SK-N-MC (cell line): ENCODE data around the gene FRMD3.
A peak's percentile ranks its signal among the peaks of the same experiment; 100 is the strongest.

Source experiments
- DNase-seq: peaks from one replicate; pipeline ENCODE4 v3.0.0-alpha.2; 2011; ENCODE audit warnings: low read depth, low spot score
- H3K27ac ChIP-seq: fragments of 200-600 bp; sonication (generic); 2 replicates; pipeline ENCODE4 v1.5.1; 2016; ENCODE audit warnings: mixed run types
- H3K36me3 ChIP-seq: fragments of 200-600 bp; sonication (generic); 2 replicates; pipeline ENCODE4 v1.6.1; 2017; ENCODE audit warnings: antibody characterized with exemption, low read length, mixed read lengths; ENCODE audit not compliant: insufficient read depth
- H3K4me3 ChIP-seq: fragments of 200-600 bp; sonication (generic); 2 replicates; pipeline ENCODE4 v1.5.1; 2016
- H3K9ac ChIP-seq: fragments of 200-600 bp; sonication (generic); 2 replicates; pipeline ENCODE4 v1.8.0; 2017; ENCODE audit warnings: mixed run types, mixed read lengths; ENCODE audit not compliant: insufficient read length
- H3K9me3 ChIP-seq: fragments of 200-600 bp; sonication (generic); 2 replicates; pipeline ENCODE4 v1.6.1; 2017; ENCODE audit warnings: low read depth, mild to moderate bottlenecking, antibody characterized with exemption, low read length, moderate library complexity, mixed read lengths
- EZH2 ChIP-seq: fragments of 200-600 bp; sonication (generic); IDR thresholded peaks from one replicate; pipeline ENCODE4 v1.6.1; 2017; ENCODE audit warnings: antibody characterized with exemption
- FOXP2 ChIP-seq: optimal IDR thresholded peaks from 2 replicates; pipeline ENCODE3; 2011; ENCODE audit warnings: mild to moderate bottlenecking, moderate library complexity; ENCODE audit not compliant: insufficient read depth; ENCODE audit errors: extremely low read length, control extremely low read depth
- POLR2AphosphoS5 ChIP-seq: IDR thresholded peaks from 2 replicates; pipeline ENCODE4 v1.6.1; 2012; ENCODE audit warnings: mild to moderate bottlenecking, low read depth, low read length, borderline replicate concordance

The FRMD3 gene

DNA sequence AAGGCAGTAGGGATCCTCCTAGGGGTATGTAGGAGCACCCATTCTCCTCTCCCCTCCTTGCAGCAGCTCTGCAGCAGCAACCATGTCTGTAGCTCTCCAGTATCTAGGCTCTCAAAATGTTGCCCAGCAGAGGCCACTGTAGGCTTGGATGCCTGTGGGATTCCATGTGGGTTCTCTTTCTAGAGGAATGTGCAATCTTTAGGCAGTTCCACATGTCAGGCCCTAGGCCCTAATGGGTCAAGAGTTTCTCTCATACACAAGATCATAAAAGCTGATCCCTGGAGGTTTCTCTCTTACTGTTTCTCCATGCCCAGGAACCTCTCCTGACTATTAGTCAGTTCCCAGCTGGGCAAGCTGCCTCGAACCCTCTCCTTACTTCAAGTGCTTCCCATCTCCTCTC lies 215.8 kb downstream of the FRMD3 start:
- H3K4me3 ChIP-seq = no peak overlapping the region
- DNase-seq = no peak
- TF ChIP-seq EZH2 = no peak
- no peak for TF ChIP-seq FOXP2
- no peak for TF ChIP-seq POLR2AphosphoS5

GRCh38 chr9:83317244-83317643 lies 221.0 kb downstream of the FRMD3 start:
- no peak for TF ChIP-seq EZH2
- TF ChIP-seq FOXP2 = no peak
- TF ChIP-seq POLR2AphosphoS5 = no peak
- H3K36me3 ChIP-seq = no peaks in the 10 kb centered on the region
- no peaks in the 10 kb centered on the region for H3K9me3 ChIP-seq
- H3K4me3 ChIP-seq = no peak overlapping the region
- no peak overlapping the region for H3K27ac ChIP-seq
- DNase-seq = no peak
- H3K9ac ChIP-seq = no peak overlapping the region

More for the DNA sequence above, 215.8 kb downstream of the FRMD3 start:
- H3K9me3 ChIP-seq = no peaks in the 10 kb centered on the region
- no peaks in the 10 kb centered on the region for H3K36me3 ChIP-seq
- no peak overlapping the region for H3K27ac ChIP-seq
- no peak overlapping the region for H3K9ac ChIP-seq

GRCh38 chr9:83315649-83316048 lies 222.6 kb downstream of the FRMD3 start:
- no peaks in the 10 kb centered on the region for H3K9me3 ChIP-seq
- TF ChIP-seq POLR2AphosphoS5 = no peak
- TF ChIP-seq EZH2 = no peak
- TF ChIP-seq FOXP2 = no peak
- no peak overlapping the region for H3K9ac ChIP-seq
- H3K4me3 ChIP-seq = no peak overlapping the region
- no peak overlapping the region for H3K27ac ChIP-seq
- H3K36me3 ChIP-seq = no peaks in the 10 kb centered on the region
- DNase-seq = no peak

- no peaks in the 10 kb centered on the region for H3K9me3 ChIP-seq
- TF ChIP-seq EZH2 (no peak), POLR2AphosphoS5 (no peak), FOXP2 (no peak)
- H3K36me3 ChIP-seq = no peaks in the 10 kb centered on the region
- H3K4me3 ChIP-seq = no peak overlapping the region
- H3K27ac ChIP-seq = no peak overlapping the region
- DNase-seq = no peak
- no peak overlapping the region for H3K9ac ChIP-seq
Measured at GRCh38 chr9:83313781-83314180, 224.4 kb downstream of the FRMD3 start.

- Histone ChIP-seq H3K27ac (no peak overlapping the region), H3K36me3 (no peaks in the 10 kb centered on the region), H3K9me3 (no peaks in the 10 kb centered on the region), H3K9ac (no peak overlapping the region), H3K4me3 (no peak overlapping the region)
- no peak for DNase-seq
- no peak for TF ChIP-seq POLR2AphosphoS5
- TF ChIP-seq FOXP2 = no peak
- no peak for TF ChIP-seq EZH2
Measured at GRCh38 chr9:83312537-83312936, 225.7 kb downstream of the FRMD3 start.

- no peaks in the 10 kb centered on the region for H3K36me3 ChIP-seq
- no peak for DNase-seq
- H3K9ac ChIP-seq = no peak overlapping the region
- no peak for TF ChIP-seq EZH2
- no peak for TF ChIP-seq POLR2AphosphoS5
- TF ChIP-seq FOXP2 = no peak
- no peak overlapping the region for H3K27ac ChIP-seq
- no peaks in the 10 kb centered on the region for H3K9me3 ChIP-seq
- H3K4me3 ChIP-seq = no peak overlapping the region
Measured at GRCh38 chr9:83307066-83307724, 231.0 kb downstream of the FRMD3 start.

GRCh38 chr9:83304686-83305085 lies 233.5 kb downstream of the FRMD3 start:
- DNase-seq = no peak
- no peaks in the 10 kb centered on the region for H3K9me3 ChIP-seq
- H3K9ac ChIP-seq = no peak overlapping the region
- H3K36me3 ChIP-seq = no peaks in the 10 kb centered on the region
- TF ChIP-seq FOXP2 (peak; percentile 44), EZH2 (no peak)
- peak overlapping the region; percentile 50 for H3K4me3 ChIP-seq
- no peak overlapping the region for H3K27ac ChIP-seq

GRCh38 chr9:83299571-83299970 lies 238.6 kb downstream of the FRMD3 start:
- H3K9me3 ChIP-seq = no peaks in the 10 kb centered on the region
- H3K9ac ChIP-seq = no peak overlapping the region
- no peak overlapping the region for H3K27ac ChIP-seq
- no peak for TF ChIP-seq FOXP2
- no peak for TF ChIP-seq EZH2
- TF ChIP-seq POLR2AphosphoS5 = no peak
- no peak for DNase-seq
- H3K36me3 ChIP-seq = no peaks in the 10 kb centered on the region
- H3K4me3 ChIP-seq = no peak overlapping the region

GRCh38 chr9:83299094-83299493 lies 239.1 kb downstream of the FRMD3 start:
- no peak for TF ChIP-seq FOXP2
- TF ChIP-seq EZH2 = no peak
- no peak for TF ChIP-seq POLR2AphosphoS5

More at GRCh38 chr9:83299094-83299493, 239.1 kb downstream of the FRMD3 start:
- Histone ChIP-seq H3K4me3 (no peak overlapping the region), H3K9me3 (no peaks in the 10 kb centered on the region), H3K36me3 (no peaks in the 10 kb centered on the region), H3K9ac (no peak overlapping the region), H3K27ac (no peak overlapping the region)
- no peak for DNase-seq
